NCI-H82 (cell line): ENCODE measurements around the gene GAB2.

Experiments used
- DNase-seq: peaks from one replicate; lab custom pipeline; 2025; lab: John Stamatoyannopoulos, UW

GAB2 gene

DNA sequence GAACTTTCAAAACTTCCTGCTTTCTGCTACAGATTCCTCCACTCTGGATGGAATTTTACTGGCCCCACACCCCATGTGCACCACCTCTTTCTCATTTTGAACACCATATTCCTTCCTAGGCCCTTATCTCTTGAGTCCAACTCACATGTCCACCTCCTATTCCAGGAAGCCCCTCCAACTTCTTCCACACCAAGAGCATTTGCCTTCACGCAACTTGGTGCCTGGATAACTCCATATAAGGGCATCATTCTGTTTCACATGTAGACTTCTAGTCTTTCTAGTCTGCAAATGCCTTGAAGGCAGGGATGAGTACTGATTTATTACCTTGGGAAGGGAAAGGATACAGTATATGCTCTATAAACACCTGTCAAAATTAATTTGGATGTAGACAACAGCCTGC, 17.5 kb downstream of the GAB2 start:
- no peak for DNase-seq

DNA sequence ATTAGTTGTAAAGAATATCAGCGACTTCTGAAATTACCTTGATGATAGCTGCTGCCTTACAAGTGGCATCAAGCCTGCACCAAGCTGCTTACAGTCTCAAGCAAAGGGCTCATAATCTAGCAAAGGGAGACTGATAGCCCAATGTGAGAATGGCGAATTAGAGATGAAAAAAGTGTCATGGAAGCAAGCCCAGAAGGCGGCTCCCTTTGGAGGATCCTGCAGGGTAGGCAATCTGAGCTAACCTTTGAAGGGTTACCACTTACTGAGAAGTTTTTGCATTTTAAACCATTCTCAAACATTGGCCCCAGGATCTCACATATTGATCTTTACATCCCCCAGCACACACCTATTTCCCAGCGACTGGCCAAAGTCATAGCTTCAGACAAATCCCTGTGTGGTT, 18.5 kb downstream of the GAB2 start:
- peak; percentile 10 for DNase-seq

DNA sequence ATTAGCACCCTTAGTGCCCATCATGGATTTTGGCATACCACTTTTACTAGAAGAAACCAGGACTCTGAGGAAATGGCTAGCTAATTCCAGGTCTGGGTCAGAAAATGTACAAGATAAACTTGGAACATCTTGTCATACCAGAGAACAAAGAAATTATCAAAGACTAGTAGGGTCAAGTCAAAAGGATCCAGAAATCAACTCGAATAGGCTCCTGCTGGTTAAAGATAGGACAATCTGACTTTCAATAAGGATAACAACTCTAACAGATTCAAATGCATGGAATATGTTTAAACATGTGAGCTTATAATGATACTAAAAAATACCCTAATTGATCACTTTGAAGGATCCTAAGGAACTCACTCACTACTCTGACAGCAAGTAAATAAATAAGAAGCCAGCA, 18.9 kb downstream of the GAB2 start:
- DNase-seq, result no peak

DNA sequence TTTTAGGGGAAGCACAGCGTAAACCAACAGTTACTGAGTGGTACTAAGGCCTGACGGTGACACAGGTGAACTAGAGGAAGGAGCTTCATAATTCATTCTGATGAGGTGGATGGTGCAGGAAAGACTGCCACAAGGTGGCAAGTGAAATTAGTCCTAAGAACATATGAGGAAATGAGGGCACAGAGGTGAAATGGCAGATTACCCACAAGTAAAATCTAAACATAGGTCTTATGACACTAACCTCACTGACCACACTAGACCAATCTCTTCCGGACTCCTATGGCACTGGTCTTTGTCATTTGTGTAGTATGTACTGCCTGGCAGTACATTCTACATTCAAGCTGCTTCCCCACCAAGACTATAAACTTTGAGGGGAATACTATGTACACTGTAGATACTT, 20.2 kb downstream of the GAB2 start:
- DNase-seq, result peak; percentile 11

DNA sequence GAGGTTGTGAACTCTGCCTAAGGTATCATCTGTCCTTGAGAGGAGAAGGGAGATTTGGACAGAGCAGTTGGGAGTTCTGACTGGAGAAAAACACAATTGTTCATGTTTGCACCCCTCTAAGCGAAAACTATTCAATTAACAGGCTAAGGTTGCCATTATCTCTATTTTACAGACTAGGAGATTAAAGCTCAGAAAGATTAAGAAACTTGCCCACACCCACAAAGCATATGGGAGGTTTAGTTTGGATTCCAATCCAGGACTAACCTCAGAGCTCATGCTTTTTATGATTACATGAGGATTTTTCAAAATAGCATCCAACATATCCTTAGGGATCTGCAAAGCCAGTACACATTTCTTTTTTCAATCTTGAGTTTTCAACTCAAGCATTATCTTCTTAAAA, 22.0 kb downstream of the GAB2 start:
- peak; percentile 74 for DNase-seq

DNA sequence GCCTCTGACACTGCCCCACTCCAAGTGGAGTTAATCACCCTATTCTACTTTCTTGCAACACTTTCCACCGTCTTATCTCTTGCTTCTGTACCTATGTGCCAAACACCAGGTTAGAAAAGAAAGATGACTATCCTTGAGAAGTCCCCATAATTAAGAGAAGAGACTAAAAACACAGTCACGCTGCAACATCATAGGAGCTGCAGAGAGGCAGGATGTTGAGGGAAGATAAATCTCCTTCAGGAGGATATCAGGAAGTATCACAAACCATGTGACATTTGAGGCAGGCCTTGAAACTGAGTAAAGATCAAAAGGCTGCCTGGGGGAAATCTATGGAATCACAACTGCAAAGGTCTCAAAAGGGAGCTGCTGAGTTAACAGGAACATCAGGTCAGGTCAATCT, 24.8 kb downstream of the GAB2 start:
- no peak for DNase-seq

DNA sequence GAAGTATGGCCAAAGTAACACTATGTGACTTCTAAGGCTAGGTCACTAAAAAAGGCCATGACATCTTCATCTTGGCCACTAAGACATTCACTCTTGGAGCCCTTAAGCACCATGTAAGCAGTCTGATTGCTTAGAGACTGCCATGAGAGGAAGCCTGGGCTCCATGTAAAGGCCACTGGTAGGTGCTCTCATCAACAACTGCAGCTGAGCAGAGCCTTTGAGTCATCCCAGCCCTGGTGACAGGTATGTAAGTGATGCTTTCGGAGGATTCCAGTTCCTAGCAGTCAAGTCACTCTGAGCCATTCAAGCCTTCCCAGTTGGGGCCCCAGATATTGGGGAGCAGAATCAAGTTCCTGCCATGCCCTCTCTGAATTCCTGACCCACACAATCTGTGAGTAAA, 26.2 kb downstream of the GAB2 start:
- DNase-seq, result no peak

DNA sequence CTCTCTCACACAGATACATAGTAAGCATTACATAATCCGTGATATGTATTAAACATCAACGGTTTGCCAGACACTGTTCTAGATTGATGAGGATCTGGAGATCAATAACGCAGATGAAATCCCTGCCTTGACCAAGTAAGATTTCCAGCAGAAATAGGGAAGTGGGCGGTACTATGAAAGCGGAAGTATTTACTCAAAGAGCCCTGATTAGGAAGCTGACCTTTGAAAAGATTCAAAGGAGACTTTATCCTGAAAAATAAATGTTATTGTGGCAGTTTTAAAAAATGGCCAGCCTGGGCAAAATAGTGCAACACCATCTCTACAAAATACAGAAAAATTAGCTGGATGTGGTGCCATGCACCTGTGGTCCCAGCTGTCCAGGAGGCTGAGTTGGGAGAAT, 26.8 kb downstream of the GAB2 start:
- no peak for DNase-seq

DNA sequence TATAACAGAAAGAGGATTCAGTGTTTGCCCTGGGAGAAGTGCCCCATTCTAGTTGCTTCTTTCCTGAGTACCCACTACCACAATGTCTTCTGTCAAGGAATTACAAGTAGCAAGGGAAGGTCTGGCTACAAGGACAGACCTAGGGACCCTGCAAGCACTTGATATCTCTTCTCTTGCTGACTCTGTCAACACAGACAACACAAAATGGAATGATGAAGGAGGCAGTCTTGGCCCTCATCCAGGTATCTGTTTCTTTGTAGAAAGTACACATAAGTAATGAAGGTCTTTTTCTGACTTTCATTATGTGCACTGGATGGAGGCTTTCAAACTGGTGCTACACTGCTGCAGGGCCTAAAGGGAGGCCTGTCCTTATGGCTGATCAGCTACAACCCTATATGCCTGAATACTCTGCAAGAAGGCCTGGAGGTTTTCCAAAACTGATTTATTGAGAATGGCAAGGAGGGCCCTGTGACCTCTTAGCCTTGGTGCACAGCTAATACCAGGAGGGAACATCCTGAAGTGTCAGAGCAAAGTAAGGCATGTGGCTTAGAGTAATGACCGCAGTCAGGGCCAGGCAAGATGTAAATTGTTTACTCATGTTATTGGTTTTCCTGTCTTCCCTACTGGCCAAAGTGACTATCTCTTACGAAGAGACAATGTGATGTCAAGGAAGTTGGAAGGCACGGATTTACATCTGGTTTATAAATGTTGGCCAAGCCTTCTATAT, 31.2 kb downstream of the GAB2 start:
- DNase-seq, result no peak

DNA sequence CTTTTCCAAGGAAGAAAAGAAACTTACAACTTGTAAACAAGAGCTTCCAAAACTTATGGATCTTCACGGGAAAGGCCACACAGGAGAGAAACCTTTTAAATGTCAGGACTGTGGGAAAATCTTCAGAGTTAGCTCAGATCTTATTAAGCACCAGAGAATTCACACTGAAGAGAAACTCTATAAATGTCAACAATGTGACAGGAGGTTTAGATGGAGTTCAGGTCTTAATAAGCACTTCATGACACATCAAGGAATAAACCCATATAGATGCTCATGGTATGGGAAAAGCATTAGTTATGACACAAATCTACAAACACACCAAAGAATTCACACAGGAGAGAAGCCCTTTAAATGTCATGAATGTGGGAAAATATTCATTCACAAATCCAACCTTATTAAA, 32.4 kb downstream of the GAB2 start:
- DNase-seq, result no peak

DNA sequence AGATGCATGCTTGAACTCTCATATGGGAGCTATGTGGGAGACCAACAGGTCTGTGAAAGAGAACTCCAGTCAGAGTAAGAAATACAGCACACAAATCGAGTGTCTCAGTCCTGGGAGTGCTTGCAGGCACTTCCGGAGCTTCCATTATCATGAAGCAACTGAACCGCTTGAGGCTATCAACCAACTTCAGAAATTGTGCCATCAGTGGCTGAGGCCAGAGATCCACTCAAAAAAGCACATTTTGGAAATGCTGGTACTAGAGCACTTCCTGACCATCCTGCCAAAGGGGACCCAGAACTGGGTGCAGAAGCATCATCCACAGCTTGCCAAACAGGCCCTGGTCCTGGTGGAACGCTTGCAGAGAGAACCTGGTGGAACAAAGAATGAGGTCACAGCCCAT, 33.4 kb downstream of the GAB2 start:
- DNase-seq, result no peak

DNA sequence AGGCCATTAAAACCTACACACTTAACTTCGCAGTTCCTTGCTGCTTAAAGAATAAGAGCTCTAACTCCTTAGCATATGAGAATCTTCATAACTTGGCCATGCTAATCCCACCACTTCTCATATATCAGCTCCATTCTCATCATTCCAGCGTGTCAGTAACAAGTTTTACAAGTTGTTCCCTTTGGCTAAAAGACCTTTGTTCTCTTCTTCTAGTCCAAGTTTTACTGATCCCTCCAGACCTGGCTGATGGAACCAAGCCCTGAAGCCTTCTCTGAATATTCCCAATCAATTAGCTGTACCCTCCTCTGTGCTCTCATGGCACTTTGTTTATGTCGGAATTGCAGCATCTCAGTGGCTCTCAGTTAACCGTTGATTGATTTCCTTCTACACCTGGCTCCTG, 35.8 kb downstream of the GAB2 start:
- DNase-seq, result no peak

DNA sequence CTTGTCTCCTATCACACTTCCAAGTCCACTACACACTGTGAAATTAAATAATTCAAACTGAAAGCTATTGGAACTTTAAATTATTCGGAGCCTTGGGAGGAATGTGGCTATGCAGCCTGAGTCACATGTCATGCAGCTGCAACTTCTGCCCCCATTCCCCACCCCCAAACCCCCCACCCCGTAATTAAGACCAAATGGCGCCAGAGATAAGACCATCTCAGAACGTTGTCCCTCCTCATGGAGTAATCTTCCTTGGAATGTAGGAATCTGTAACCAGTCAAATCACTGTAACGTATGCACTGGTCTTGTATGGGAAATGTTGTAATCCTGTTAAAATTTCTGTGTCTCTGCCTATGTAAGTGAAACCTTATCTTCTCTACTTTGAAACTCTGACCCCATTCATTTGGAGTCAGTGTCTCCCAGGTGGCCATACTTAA, 37.0 kb downstream of the GAB2 start:
- DNase-seq, result peak; percentile 93

DNA sequence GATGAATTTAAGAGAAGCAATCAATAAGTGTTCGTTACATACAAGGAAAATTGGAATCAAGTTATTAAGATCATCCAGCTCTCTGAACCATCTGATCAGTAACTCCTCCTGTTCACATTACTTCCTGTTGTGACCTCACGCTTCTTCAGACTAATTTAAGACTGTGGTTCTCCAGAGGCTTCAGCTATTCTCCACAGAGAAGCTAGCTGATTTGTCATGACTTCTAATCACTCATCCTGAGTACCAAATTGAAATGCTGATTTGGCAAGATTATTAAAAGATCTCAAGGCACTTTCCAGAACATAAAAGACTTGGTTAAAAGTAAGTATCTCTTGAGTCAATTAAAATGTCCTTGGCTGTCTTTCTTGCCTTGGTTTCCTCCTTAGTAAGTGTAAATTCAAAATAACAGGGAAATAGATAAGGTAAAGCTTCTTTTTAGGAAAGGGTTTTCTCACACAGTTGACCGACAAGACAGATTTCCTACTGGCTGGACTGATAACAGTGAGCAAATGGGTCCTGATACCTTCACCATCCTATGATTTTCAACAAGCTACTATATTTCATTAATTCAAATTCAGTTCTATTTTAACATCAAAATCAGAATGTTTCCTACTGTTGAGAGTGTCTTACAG, 38.5 kb downstream of the GAB2 start:
- DNase-seq, result no peak

DNA sequence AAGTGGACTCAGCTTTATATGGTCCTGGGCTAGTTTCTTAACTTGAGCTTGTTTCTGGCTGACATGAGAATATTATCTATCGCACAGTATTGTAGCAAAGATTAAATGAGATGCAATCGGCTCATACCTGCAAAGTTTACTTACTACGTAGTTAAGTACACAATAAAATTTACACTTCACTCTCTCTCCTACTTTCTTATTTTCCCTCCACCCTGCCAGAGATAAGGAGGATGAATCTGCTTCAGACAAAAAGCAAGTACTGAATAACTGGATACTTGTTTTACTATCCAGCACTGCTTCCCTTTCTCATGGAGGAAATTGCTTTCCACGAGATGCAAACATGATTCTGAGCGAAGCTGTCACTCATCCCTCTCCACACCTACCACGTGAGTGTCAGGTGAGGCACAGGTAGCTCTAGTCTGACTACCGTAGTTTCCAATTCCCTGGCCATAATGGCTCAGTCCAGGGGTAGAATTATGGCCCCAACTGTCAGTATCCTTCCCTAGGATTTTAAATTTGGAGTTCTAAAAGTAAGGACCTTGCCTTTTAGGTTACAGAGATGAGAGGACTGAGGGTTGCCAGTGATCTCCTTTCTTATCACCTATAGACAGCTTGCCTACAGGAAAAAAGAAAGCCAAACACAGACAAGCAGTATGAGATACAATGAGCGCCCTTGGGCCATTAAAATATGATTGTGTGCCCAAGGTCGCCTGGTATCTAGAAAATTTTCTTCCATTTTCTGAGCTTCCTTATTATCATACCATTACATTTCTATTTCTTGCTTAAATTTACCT, 39.8 kb downstream of the GAB2 start:
- no peak for DNase-seq

DNA sequence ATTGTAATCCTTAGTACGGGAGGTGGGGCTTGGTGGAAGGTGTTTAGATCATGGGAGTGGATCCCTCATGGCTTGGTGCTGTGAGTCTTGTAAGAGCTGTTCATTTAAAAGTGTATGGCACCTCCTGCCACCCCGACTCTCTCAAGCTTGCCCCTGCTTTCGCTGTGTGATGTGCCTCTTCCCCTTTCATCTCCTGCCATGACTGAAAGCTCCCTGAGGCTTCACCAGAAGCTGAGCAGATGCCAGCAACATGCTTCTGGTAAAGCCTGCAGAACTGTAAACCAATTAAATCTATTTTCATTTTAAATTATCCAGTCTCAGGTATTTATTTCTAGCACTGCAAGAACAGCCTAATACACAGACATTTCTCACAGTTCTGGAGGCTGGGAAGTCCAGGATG, 40.8 kb downstream of the GAB2 start:
- DNase-seq, result no peak

DNA sequence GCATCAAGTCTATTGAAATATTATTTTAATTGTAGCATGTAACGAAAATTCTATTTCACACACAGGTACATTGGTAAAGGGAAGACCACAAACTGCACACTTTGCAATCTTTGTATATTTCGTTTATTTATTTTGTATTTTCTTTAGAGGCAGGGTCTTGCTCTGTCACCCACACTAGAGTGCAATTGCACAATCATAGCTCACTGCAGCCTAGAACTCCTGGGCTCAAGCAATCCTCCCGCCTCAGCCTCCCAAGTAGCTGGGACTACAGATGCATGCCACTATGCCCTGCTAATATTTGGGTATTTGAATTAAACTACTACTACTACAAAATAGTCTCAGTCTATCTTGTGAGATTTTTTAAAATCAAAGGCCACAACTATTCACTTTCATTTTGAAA, 42.7 kb downstream of the GAB2 start:
- DNase-seq, result no peak

DNA sequence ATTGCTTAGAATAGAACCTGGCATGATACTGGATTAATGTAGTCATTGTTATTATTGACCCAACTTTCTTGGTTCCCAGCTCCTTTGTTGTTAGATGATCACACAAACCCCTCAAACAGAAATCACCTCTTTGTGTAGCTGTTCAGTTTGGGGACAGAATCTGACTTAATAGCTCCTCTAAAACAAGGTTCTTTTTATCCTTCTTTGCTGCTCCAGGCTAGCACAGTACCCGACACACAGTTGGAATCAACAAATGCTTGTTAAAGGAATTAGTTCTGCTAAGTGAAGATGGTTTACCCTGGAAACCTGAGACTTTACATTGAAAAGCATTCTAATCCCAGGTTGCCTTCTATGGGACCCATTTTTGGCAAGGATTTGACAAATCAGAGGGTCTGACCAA, 43.9 kb downstream of the GAB2 start:
- DNase-seq, result no peak

DNA sequence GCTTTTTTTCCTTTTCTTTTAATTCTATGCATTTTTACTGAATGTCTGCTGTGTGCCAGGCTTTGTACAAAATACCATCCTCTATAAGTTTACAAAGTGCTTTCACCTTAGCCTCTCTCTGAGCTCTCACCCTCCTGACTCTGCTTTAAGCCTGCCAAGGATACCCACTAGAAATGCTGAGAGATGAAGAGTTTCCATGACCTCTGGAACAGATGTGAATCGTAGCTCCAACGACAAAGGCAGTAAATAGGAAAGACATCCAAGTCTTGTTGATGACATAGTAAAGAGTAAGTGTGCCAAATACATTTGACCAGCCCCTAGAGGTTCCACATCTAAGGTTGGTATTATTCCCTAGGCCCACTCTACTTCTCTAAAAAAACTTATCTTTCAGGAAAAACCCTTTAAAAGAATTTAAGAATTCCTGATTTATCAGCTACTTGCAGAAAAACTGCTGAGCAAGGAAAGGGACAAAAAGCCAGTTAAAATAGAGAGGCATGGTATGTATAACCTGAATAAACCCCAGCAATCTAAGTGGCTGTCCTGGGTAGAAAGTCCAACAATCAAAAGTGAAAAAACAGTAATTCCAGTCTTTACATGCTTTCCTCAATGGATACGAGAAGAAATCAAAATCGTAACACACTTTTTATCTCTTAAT, 45.4 kb downstream of the GAB2 start:
- DNase-seq, result peak; percentile 49

DNA sequence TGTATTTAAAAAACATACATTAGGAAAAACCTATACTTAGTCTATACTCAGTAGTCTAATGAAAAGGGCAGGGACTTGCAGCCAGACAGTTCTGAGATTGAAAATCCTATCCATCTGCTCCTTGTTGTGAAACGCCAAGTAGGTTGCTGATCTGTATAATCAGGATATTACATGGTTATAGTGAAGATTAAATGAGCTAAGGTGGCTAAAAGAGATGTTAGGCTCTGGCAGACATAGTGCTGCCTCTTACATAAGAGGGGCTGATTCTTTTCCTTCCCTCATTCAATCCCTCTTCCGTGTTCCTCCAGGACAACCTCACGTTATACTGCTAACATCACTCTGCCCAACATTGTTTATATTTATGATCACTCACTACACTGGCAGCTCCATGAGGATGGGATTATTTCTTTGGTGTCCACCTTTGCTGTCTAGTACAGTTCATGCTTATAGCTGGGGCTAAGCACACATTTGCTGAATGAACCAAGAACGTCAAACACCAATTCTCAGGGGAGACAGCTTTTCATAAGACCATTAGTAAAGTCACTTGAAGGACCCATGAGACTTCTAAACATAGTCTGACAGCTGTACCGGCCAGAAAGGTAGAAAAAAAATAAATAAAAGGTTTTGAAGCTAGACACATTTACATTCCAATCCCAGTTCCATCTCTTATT, 46.3 kb downstream of the GAB2 start:
- DNase-seq, result peak; percentile 91

DNA sequence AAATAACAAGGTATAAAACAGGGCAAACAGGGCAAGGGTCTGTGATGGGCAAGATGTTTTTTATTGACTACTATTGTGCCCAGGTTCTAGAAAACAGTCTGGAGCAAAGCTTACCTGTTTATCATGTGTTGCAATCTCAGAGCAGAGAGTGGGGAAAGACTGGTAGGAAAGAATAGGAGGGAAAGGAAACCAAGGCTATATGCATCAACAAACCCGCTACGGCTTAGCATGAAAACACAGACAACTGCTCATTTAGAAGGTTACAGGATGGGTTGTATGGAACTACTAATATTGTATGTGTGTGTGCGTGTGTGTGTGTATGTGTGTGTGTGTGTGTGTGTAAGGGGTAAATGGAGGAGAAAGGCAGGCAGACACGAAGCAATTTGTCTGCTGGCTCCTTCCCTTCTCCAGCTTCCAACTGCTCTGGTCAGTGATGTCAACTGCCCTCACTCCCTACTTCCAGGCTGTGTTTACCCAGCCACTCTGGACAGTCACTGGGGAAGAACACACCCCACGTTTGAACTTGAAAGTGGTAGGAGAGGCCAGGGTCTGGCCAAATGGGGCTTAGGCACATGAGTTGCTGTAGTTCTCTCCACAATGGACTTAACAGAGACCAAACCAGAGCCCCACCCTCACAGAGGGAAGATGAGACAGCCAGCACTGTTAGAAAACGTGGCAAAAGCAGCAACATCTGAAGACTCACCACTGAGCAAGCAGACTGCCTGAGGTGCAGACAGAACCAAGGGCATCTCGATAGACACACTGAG, 47.0 kb downstream of the GAB2 start:
- DNase-seq, result peak; percentile 84
